Measurements from ENCODE around the gene UBE3B.

UBE3B gene

GRCh38 chr12:109538191-109538863 lies 60.9 kb downstream of the UBE3B start:
- no peaks in the 10 kb centered on the region for H3K9me2 ChIP-seq (replicated peaks; ENCODE audit: low read depth, low read length)
- no peaks in the 10 kb centered on the region for H3K36me3 ChIP-seq (ENCODE audit: insufficient read depth, low read length)
- no peak overlapping the region for H3K9ac ChIP-seq (ENCODE audit: low read depth, low read length, poor library complexity, severe bottlenecking)
- H3K4me3 ChIP-seq (ENCODE audit: low read length, poor library complexity, severe bottlenecking): no peak overlapping the region
- H3K9me3 ChIP-seq (ENCODE audit: insufficient read depth, low read depth, low read length): no peaks in the 10 kb centered on the region
- H3K79me2 ChIP-seq (ENCODE audit: insufficient read depth, low read length): no peaks in the 10 kb centered on the region
- no peaks in the 10 kb centered on the region for H3F3A ChIP-seq (ENCODE audit: low read depth)
- no peak for TF ChIP-seq CTCF (conservative IDR thresholded peaks at IDR 0.05; ENCODE audit: low read length)
- TF ChIP-seq EZH2phosphoT487 (IDR thresholded peaks at IDR 0.05; ENCODE audit: borderline replicate concordance): no peak
- H4K20me1 ChIP-seq (ENCODE audit: insufficient read depth, low read length, poor library complexity, severe bottlenecking): no peaks in the 10 kb centered on the region
- H3K4me2 ChIP-seq (ENCODE audit: low read depth, low read length, poor library complexity, severe bottlenecking): no peak overlapping the region
- H3K27me3 ChIP-seq (ENCODE audit: insufficient read depth, low read length, poor library complexity, severe bottlenecking): no peaks in the 10 kb centered on the region
- no peaks in the 10 kb centered on the region for H3K4me1 ChIP-seq (ENCODE audit: insufficient read depth, low read length, poor library complexity, severe bottlenecking)
- H2AFZ ChIP-seq (ENCODE audit: low read length): no peak overlapping the region

GRCh38 chr12:109539508-109539907 lies 62.1 kb downstream of the UBE3B start:
- no peak overlapping the region for H3K4me2 ChIP-seq (ENCODE audit: low read depth, low read length, poor library complexity, severe bottlenecking)
- H3K9me2 ChIP-seq (replicated peaks; ENCODE audit: low read depth, low read length): no peaks in the 10 kb centered on the region
- no peaks in the 10 kb centered on the region for H3K36me3 ChIP-seq (ENCODE audit: insufficient read depth, low read length)
- H3F3A ChIP-seq (ENCODE audit: low read depth): no peaks in the 10 kb centered on the region
- no peak overlapping the region for H3K4me3 ChIP-seq (ENCODE audit: low read length, poor library complexity, severe bottlenecking)
- TF ChIP-seq CTCF (conservative IDR thresholded peaks at IDR 0.05; ENCODE audit: low read length): no peak
- no peak for TF ChIP-seq EZH2phosphoT487 (IDR thresholded peaks at IDR 0.05; ENCODE audit: borderline replicate concordance)
- no peaks in the 10 kb centered on the region for H3K79me2 ChIP-seq (ENCODE audit: insufficient read depth, low read length)
- no peak overlapping the region for H3K9ac ChIP-seq (ENCODE audit: low read depth, low read length, poor library complexity, severe bottlenecking)
- no peaks in the 10 kb centered on the region for H3K9me3 ChIP-seq (ENCODE audit: insufficient read depth, low read depth, low read length)
- no peaks in the 10 kb centered on the region for H3K27me3 ChIP-seq (ENCODE audit: insufficient read depth, low read length, poor library complexity, severe bottlenecking)
- H4K20me1 ChIP-seq (ENCODE audit: insufficient read depth, low read length, poor library complexity, severe bottlenecking): no peaks in the 10 kb centered on the region
- peaks cover 1% of the 10 kb centered on the region for H3K4me1 ChIP-seq (ENCODE audit: insufficient read depth, low read length, poor library complexity, severe bottlenecking)
- no peak overlapping the region for H2AFZ ChIP-seq (ENCODE audit: low read length)

- Histone ChIP-seq H3K4me2 (ENCODE audit: low read depth, low read length, poor library complexity, severe bottlenecking) (no peak overlapping the region), H3K4me3 (ENCODE audit: low read length, poor library complexity, severe bottlenecking) (no peak overlapping the region), H2AFZ (ENCODE audit: low read length) (no peak overlapping the region), H3K79me2 (ENCODE audit: insufficient read depth, low read length) (no peaks in the 10 kb centered on the region), H3K27me3 (ENCODE audit: insufficient read depth, low read length, poor library complexity, severe bottlenecking) (no peaks in the 10 kb centered on the region), H3K9me3 (ENCODE audit: insufficient read depth, low read depth, low read length) (no peaks in the 10 kb centered on the region), H3F3A (ENCODE audit: low read depth) (no peaks in the 10 kb centered on the region), H3K4me1 (ENCODE audit: insufficient read depth, low read length, poor library complexity, severe bottlenecking) (peaks cover 14% of the 10 kb centered on the region), H3K9me2 (replicated peaks; ENCODE audit: low read depth, low read length) (no peaks in the 10 kb centered on the region), H4K20me1 (ENCODE audit: insufficient read depth, low read length, poor library complexity, severe bottlenecking) (no peaks in the 10 kb centered on the region), H3K9ac (ENCODE audit: low read depth, low read length, poor library complexity, severe bottlenecking) (no peak overlapping the region), H3K36me3 (ENCODE audit: insufficient read depth, low read length) (no peaks in the 10 kb centered on the region)
- no peak for TF ChIP-seq EZH2phosphoT487 (IDR thresholded peaks at IDR 0.05; ENCODE audit: borderline replicate concordance)
Measured at GRCh38 chr12:109540526-109541412, 63.3 kb downstream of the UBE3B start.
